Measurements from ENCODE around the gene TNFRSF18. TPM values are rescaled to one million over a fixed set of nuclear protein-coding genes. Genes with fewer than 3 reads are reported as not detected.

TNFRSF18 gene
- total and polyA plus RNA-seq, 7 donors = 0.04 to 0.76 (median 0.20) TPM; not detected in 3

DNA sequence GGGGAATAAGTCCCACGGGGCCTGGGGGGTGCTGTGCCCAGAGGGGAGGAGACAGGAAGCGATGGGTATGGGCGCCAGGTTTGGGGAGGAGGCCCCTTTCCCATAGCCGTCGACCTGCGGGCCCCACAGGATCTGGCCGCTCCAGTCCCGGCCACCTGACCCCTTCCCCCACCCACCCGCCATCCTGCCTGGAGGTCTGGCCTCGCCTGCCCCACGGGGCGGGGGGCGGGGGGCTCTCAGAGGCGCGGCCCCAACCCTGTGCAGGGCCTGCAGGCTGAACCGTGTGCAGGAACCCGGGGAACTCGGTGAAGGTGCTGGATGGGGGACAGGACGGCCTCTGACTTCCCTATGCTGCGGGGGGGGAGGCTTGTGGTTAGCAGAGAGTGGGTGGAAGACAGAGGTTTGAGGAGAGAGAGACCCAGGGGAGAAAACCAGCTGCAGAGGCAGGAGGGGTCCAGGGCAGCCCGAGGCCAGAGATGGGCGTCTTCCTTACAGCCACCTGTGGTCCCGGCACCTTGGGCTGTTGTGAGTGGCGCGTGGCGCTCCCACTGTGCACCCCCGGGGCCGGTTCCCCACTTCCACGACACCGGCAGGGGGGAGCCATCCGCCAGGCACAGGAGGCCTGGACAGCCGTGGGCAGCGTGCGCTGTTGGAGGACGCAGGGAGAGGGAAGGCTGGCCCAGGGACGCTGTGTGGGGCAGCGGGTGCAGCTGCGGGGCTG lies 2.5 kb upstream of the TNFRSF18 start:
- DNase-seq (peak; percentile 16 to 50), ATAC-seq (no peak)
- Histone ChIP-seq H3K27ac (no peak overlapping the region), H3K36me3 (ENCODE audit: insufficient read depth in 1 of 2, low read depth in 1 of 2) (no peaks in the 10 kb centered on the region), H3K27me3 (ENCODE audit: insufficient read depth in 3 of 3, low read length in 2 of 3) (peaks cover 0 to 37% (median 10%) of the 10 kb centered on the region in 3 donors), H3K4me1 (peaks cover 14% of the 10 kb centered on the region), H3K4me3 (no peak overlapping the region), H3K9me3 (no peaks in the 10 kb centered on the region)
- TF ChIP-seq, protein P1, sequence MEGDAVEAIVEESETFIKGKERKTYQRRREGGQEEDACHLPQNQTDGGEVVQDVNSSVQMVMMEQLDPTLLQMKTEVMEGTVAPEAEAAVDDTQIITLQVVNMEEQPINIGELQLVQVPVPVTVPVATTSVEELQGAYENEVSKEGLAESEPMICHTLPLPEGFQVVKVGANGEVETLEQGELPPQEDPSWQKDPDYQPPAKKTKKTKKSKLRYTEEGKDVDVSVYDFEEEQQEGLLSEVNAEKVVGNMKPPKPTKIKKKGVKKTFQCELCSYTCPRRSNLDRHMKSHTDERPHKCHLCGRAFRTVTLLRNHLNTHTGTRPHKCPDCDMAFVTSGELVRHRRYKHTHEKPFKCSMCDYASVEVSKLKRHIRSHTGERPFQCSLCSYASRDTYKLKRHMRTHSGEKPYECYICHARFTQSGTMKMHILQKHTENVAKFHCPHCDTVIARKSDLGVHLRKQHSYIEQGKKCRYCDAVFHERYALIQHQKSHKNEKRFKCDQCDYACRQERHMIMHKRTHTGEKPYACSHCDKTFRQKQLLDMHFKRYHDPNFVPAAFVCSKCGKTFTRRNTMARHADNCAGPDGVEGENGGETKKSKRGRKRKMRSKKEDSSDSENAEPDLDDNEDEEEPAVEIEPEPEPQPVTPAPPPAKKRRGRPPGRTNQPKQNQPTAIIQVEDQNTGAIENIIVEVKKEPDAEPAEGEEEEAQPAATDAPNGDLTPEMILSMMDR (IDR thresholded peaks at IDR 0.05) = no peak
- 22 to 37% (median 31%) methylated on average over 27 to 38 of the region's 38 CpGs for whole genome bisulfite sequencing, 3 donors
- intact Hi-C loops (cut with DNase I) = no loop called here

DNA sequence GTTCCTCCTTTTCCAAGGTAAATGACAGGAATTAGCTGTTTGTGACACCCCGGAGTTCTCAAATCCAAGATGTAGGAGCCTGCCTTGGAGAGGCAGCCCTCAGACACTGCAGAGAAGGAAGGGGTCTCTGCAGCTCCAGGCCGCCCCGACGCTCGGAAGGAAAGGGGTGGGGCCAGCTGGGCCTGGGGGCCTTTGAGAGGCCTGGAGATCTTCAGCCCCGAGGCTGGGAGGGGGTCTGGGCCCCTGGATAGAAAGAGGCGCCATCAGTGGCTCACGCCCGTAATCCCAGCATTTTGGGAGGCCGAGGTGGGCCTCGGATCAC lies 1.1 kb upstream of the TNFRSF18 start:
- intact Hi-C loops (cut with DNase I) = no loop called here
- no peaks in the 10 kb centered on the region for H3K36me3 ChIP-seq (ENCODE audit: insufficient read depth in 1 of 2, low read depth in 1 of 2)
- ATAC-seq = no peak
- no peaks in the 10 kb centered on the region for H3K9me3 ChIP-seq
- H3K27me3 ChIP-seq (ENCODE audit: insufficient read depth in 3 of 3, low read length in 2 of 3) = peaks cover 0 to 37% (median 13%) of the 10 kb centered on the region in 3 donors
- H3K4me1 ChIP-seq = peaks cover 14% of the 10 kb centered on the region
- 56 to 83% (median 61%) methylated on average over 6 to 11 of the region's 11 CpGs for WGBS, 3 donors
- TF ChIP-seq, protein P1 (IDR thresholded peaks at IDR 0.05) = no peak
- H3K4me3 ChIP-seq = no peak overlapping the region
- H3K27ac ChIP-seq = no peak overlapping the region
- peak; percentile 9 to 44 for DNase-seq

DNA sequence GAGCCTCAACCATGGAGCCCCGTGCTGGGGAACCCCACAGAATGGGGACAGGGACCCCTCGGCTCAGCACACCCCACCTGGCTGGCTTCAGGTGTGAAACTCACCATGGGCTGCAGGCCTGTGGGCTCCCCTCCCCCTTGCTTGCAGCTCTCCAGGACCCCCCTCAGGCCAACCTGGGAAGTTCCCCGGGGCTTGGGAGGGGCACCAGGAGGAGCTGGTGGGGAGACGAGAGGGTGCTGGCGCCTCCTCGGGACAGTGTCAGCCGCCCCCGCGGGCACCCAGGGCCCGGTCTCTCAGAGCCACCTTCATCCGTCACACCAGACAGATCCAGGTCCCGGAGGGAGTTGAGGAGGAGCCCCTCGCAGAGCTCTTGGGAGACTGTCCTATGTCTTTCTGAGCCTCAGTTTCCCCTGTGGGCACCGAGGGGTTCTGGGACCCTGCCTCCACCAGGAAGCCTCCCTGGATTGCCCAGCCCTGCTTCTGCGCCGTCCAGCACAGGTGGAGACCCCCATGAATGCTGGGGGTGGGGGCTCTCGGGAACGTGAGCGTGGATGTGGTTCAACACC lies 657 bp upstream of the TNFRSF18 start:
- TF ChIP-seq, protein P1 (IDR thresholded peaks at IDR 0.05) = no peak
- no peak overlapping the region for H3K4me3 ChIP-seq
- peaks cover 0 to 37% (median 13%) of the 10 kb centered on the region in 3 donors for H3K27me3 ChIP-seq (ENCODE audit: insufficient read depth in 3 of 3, low read length in 2 of 3)
- WGBS, 3 donors = 57 to 70% (median 61%) methylated on average over 19 of the region's 19 CpGs
- H3K36me3 ChIP-seq (ENCODE audit: insufficient read depth in 1 of 2, low read depth in 1 of 2) = no peaks in the 10 kb centered on the region
- intact Hi-C loops (cut with DNase I) = no loop called here
- ATAC-seq = no peak
- no peak overlapping the region for H3K27ac ChIP-seq
- DNase-seq = peak; percentile 13 to 50
- peaks cover 14% of the 10 kb centered on the region for H3K4me1 ChIP-seq
- H3K9me3 ChIP-seq = no peaks in the 10 kb centered on the region

DNA sequence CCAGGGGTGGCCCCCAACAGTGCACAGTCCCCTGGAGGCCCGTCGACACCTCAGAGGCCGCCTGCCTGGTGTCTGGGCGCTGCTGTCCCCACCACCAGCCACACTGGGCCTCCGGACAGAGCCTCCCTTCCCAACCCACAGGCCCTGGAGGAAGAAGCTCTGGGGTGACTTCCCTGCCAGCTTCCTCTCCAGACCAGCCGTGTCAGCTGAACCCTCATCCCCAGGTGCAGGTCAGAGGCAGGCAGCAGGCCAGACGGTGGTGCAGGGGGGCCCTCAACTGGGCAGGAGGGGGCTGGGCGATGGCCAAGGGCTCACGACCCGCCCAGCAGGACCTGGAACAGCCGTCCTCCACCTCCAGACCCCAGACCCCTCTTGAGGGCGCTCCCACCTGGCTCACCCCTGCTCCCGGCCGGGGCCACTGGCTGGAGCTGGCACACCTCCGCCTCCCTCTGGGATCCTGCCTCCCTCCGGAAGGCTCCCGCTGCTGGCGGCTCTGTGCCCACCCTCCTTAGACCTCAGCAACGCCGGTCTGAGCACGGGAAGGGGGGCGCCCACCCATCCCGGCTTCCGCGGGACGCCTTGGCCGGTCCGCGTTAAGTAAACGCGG lies 520 bp downstream of the TNFRSF18 start:
- H3K27ac ChIP-seq = no peak overlapping the region
- no peaks in the 10 kb centered on the region for H3K36me3 ChIP-seq (ENCODE audit: insufficient read depth in 1 of 2, low read depth in 1 of 2)
- no peaks in the 10 kb centered on the region for H3K9me3 ChIP-seq
- H3K27me3 ChIP-seq (ENCODE audit: insufficient read depth in 3 of 3, low read length in 2 of 3) = peaks cover 0 to 45% (median 13%) of the 10 kb centered on the region in 3 donors
- H3K4me1 ChIP-seq = peaks cover 14% of the 10 kb centered on the region
- peak overlapping the region; percentile 52 for H3K4me3 ChIP-seq
- ATAC-seq = no peak
- peak; percentile 13 to 45 for DNase-seq
- intact Hi-C loops (cut with DNase I) = no loop called here
- 24 to 29% (median 26%) methylated on average over 23 to 31 of the region's 31 CpGs for WGBS, 3 donors
- TF ChIP-seq, protein P1 (IDR thresholded peaks at IDR 0.05) = no peak

Measured in psoas muscle (tissue), 8 donors.